Kidney capillary endothelial cell (primary cell): Measurements from ENCODE around the gene KHSRP.
A peak's percentile ranks its signal among the peaks of the same experiment; 100 is the strongest.
"Not testable (repeated sequence)": the region's sequence is repeated elsewhere in the genome, so short reads cannot be mapped to it uniquely, and the experiment has no call there.

Experiments used
- DNase-seq: peaks from one replicate; pipeline ENCODE4 v3.0.0-alpha.2; 2018; ENCODE audit warnings: low spot score

The KHSRP gene

GRCh38 chr19:6416658-6417405, 7.8 kb downstream of the KHSRP start:
- no peak for DNase-seq

GRCh38 chr19:6415591-6416190, 8.9 kb downstream of the KHSRP start:
- DNase-seq = no peak

DNA sequence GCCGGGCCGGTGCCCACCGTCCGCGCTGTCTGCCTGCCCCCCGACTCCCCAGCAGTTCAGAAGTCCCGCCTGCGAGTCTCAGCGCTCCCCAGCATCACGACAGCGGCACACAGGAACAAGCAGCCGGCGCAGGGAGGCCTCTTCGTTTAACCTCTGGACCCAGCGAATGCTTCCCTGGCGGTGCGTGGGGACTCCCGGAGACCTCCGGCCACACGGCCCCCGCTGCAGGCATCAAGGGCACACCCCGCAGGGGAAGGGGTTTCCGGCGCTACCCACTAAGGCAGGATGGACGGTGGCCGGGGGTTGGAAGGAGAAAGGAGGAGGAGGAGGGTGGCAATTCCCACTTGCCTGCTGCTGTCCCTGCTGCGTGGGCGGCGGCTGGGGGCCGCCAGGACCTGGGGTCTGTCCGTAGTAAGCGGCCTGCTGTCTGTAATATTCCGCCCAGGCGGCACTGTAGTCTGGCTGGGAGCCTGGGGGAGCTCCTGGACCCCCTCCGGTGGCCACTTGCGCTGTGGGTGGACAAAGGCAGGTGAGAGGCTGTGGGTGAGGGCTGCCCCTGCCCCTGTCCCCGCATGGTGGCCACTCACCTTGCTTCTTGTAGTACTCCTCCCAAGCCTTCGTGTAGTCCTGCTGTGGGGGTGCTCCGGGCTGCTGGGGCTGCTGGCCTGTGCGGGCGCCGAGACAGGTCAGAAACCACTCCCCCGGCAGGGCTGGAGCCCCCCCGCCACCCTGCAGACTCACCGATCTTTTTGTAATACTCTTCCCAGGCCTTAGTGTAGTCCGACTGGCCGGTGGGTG, 9.6 kb downstream of the KHSRP start:
- no peak for DNase-seq

GRCh38 chr19:6413721-6414643, 10.6 kb downstream of the KHSRP start:
- DNase-seq = no peak

GRCh38 chr19:6413291-6413690, 11.3 kb downstream of the KHSRP start:
- no peak for DNase-seq

DNA sequence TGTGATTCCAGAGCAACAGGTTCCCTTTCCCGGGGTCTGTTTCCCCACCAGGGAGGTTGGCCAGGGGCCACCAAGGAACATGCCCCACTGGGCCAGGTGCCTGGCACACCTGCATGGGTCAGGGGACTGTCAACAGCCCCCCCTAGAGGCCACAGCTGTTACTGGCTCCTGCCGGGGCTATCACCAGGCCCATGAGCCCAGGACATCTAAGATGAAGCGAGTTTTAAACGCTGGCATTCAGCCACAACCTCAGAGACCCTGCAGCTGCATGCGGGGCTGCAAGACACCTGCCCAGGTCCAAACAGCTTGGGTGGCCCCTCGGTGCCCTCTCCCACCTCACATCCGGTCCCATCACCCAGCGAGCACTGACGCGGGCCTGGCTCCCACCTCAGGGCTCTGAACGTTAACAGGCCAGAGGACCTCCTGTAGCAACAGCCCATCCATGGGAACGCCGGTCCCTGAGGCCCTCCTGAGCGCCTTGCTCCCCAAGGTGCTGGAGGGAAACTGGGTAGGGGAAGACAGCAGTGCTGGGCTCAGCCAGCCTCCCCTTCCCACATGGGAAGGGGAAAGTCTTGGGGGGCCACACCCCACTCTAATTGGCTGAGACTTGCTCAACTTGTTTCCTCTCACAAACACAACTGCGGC, 12.0 kb downstream of the KHSRP start:
- no peak for DNase-seq

- no peak for DNase-seq
These were observed 12.6 kb downstream of the KHSRP start for GRCh38 chr19:6412061-6412446.

DNA sequence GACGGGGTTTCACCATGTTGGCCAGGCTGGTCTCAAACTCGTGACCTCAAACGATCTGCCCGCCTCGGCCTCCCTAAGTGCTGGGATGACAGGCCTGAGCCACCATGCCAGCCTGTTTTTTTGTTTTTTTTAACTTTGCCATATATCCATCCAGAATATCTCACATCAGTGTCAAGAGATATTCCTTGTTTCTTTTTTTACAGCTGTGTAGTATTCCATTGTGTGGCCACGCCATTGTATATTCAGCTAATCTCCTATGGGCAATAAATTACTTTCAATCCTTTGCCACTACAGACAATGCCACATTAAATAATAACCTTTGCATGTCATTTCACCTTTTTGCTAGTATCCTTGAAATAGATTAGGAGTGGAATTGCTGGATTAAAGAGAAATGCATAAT, 15.3 kb downstream of the KHSRP start:
- DNase-seq = no peak

- DNase-seq = no peak
These were observed 18.2 kb downstream of the KHSRP start for GRCh38 chr19:6406401-6406800.

GRCh38 chr19:6402837-6403608, 21.6 kb downstream of the KHSRP start:
- peak; percentile 39 for DNase-seq

DNA sequence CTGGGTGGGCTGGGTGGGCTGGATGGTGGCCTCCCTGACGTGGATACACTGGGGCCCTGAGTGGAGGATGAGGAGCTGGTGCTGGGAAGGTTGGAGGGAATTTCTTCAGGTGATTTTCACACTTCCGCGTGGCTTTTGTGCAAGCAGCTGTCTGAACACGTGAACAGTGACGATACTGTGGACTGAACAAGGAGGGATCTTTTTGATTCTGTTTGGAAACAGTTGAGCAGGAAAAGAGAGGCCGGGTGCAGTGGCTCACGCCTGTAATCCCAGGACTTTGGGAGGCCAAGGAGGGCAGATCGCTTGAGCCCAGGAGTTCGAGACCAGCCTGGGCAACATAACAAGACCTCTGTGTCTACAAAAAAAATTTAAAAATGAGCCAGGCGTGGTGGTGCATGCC, 22.6 kb downstream of the KHSRP start:
- DNase-seq = no peak

DNA sequence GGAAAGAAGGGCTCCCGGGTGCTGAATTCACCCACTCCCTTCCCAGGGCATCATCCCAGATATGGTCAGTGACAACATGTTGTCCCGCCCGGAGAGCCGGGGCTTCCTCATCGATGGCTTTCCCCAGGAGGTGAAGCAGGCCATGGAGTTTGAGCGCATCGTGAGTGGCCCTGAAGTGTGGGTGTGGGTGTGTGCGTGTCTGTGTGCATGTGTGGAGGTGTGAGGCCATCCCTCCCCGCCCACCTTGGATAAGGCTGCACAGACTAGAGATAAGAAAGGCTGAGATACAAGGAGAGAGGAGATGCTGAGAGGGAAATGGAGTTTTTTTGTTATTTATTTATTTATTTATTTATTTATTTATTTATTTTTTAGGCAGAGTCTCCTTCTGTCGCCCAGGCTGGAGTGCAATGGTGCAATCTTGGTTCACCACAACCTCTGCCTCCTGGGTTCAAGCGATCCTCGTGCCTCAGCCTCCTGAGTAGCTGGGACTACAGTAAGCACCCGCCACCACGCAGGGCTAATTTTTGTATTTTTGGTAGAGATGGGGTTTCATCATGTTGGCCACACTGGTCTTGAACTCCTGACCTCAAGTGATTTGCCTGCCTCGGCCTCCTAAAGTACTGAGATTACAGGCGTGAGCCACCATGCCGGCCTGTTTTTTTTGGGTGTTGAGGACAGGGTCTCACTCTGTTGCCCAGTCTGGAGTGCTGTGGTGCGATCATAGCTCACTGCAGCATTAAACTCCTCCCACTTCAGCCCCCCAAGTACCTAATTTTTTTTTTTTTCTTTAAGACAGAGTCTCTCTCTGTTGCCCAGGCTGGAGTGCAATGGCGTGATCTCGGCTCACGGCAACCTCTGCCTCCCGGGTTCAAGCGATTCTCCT, 24.3 kb downstream of the KHSRP start:
- DNase-seq = not testable (repeated sequence)

DNA sequence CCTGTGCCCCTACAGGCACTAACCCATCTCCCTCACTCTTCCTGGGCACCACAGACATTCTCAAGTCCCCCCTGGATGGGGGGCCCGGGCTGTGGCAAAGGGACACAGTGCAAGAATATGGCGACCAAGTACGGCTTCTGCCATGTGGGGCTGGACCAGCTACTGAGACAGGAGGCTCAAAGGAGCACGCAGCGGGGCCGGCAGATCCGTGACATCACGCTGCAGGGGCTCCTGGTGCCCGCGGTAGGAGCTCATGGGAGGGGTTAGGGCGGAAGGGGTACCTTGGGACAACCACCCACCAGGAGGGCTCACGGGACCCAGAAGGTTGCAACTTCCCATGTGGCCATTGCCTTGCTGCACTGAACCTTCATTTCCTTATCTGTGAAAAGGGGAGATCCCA, 28.3 kb downstream of the KHSRP start:
- no peak for DNase-seq

DNA sequence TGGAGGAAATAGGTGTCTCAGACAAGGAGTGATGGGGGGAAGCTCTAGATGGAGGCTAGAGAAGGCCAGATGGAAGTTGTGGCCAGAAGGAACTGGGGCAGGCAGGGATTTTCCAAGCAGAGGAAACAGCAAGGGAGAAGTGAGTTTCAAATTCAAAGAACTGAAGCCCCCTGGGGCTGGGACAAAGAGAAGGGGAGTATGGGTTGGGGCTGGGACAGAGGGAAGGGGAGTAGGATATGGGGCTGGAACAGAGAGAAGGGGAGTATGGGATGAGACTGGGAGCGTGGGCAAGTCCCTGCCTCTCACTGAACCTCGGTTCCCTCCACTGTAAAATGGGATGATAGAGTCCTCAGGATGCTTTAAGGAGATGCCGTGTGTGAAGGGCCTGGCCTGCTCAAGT, 29.8 kb downstream of the KHSRP start:
- no peak for DNase-seq

GRCh38 chr19:6393983-6394412, 30.6 kb downstream of the KHSRP start:
- no peak for DNase-seq

DNA sequence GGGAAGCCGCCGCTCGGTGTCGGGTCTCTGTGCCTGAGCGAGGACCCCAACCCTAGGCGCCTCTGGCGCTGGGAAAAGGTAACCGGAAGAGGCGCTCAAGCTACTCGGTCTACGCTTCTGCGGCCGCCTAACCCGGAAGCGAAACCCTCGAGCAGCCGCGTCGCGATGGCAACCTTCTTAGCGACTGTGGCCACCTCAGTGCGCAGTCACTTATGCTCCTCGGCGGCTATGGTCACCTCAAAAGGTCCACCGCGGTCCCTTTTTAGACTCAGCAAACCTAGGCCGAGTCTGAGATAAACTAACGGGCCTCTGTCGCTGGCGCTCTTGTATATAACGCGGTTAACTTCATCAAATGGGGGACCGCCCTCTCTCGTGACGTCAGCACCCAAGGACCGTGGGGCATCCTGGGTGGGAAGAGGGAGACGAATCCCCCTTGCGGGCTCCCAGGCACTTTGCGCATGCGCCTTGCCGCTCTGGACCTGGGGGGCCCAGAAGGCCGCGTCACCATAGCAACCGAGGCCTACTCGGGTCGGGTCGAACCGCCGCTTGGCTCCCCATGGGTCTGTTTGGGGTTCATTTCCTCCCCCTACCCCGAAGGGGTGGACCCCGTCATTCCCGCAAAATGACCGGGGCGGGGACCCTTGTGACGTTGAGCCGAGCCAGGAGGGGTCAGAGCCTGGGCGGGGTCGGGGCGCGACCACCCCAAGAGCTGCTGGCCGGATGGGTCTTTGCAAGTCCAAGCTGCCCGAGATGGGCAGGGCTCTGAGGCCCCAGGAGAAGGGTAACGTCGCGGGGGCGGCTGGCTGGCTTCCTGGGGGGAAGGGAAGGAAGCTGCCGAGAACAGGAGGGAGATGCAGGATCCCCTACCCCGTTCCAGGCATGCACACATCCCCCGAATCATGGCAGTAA, 31.3 kb downstream of the KHSRP start, which contains the start of gene GTF2F1:
Gene GTF2F1 (minus strand): TSS at position 91 of the 909 bp plus-strand sequence. CDS start 169 bp downstream, outside the sequence.
- peak; percentile 82 for DNase-seq

DNA sequence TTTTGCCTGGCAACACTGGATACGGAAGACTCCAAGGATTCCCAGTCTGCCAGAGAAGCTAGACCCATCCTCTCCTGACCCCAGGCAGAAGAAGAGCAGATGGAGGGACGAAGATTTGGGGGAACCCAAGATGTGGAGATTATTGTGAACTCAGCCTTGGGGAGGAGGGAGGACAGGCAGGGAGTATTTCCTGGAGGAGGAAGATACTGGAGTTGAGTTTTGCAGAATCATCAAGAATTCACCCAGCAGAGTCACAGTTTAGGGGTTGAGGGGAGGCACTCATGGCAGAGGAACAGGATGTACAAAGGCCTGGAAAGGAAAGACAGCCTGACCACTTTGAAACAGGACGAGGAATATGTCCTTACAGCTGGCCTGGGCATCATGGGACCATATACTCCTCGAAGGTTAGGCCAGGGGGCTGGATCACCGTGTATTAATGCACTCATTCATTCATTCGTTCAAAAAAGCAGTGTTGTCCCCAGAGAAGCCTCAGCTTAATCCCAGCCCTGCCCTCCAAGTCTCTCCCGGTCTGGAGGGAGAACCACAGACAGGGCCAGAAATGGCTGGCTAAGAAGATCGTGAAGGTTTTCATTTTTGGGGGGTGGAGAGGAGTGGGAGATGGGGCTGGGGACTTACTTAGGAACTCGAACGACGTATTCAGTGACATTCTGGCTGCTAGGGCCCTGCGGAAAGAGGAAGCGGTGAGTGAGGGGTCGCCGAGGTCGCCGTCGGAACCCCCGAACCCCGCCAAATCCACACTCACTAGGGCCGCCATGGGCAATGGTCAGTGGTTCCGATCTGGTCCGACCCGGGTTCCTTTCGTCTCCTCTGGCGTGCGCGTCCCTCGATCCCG, 32.2 kb downstream of the KHSRP start:
- DNase-seq = peak; percentile 4
